Gastrocnemius medialis (tissue), 4 donors: Measurements from ENCODE around the gene GDF7. TPM values are rescaled to one million over a fixed set of nuclear protein-coding genes. Genes with fewer than 3 reads are reported as not detected.

Experiments used
- ATAC-seq, 2 donors: fragments of 150-250 bp; one replicate each; pipeline ENCODE4 v1.9.1; 2016
- DNase-seq, 2 donors: peaks; one replicate each; pipeline ENCODE4 v3.0.0-alpha.2; 2019
- H3K27ac ChIP-seq, 4 donors: fragments of 200-600 bp; sonication (generic); 1 replicate in 1 of 4; 2 replicates in 3 of 4; pipeline ENCODE4 v1.5.1; 2016 to 2018; ENCODE audit warnings: mild to moderate bottlenecking in 2 of 4, moderate library complexity in 1 of 4
- H3K27me3 ChIP-seq, 3 donors: fragments of 200-600 bp; sonication (generic) in 2 of 3; 1 replicate in 1 of 3; 2 replicates in 2 of 3; pipeline versions ENCODE4 v1.5.1 to v1.6.0; 2016 to 2019; ENCODE audit warnings: mild to moderate bottlenecking in 1 of 3, moderate library complexity in 1 of 3
- H3K36me3 ChIP-seq, 2 donors: fragments of 200-600 bp; sonication (generic) in 1 of 2; one replicate each; pipeline ENCODE4 v1.5.1; 2017 to 2018
- H3K4me1 ChIP-seq, 2 donors: fragments of 200-600 bp; sonication (generic) in 1 of 2; one replicate each; pipeline ENCODE4 v1.5.1; 2016 to 2017; ENCODE audit warnings: mild to moderate bottlenecking in 2 of 2
- H3K4me3 ChIP-seq, 4 donors: fragments of 200-600 bp; sonication (generic) in 3 of 4; 1 replicate in 1 of 4; 2 replicates in 3 of 4; pipeline ENCODE4 v1.5.1; 2016 to 2019; ENCODE audit warnings: mild to moderate bottlenecking in 2 of 4
- H3K9me3 ChIP-seq, 3 donors: fragments of 200-600 bp; sonication (generic) in 2 of 3; 1 replicate in 1 of 3; 2 replicates in 2 of 3; pipeline ENCODE4 v1.5.1; 2016 to 2019
- POLR2A ChIP-seq, 2 donors: fragments of 450-650 bp; IDR thresholded peaks; one replicate each; pipeline ENCODE4 v1.6.1; 2017; ENCODE audit warnings: antibody characterized with exemption in 2 of 2, mild to moderate bottlenecking in 2 of 2, moderate library complexity in 2 of 2
- in situ Hi-C, 4 donors: fragments of 200-750 bp; cut with MboI; loops; one replicate each; pipeline versions ENCODE4 v1.15.0 to v1.8.0; 2017; ENCODE audit warnings: low sequenced_read_pairs in 4 of 4
- intact Hi-C: fragments of 100-400 bp; cut with DNase I; formaldehyde crosslinking; loops from one replicate; pipeline ENCODE4 v1.15.1; 2023; ENCODE audit warnings: low total_unique reads
- total RNA-seq, 4 donors: library from RNA; depleted of rRNA; stranded (reverse); fragments of >200 nt; gene quantifications; one replicate each; pipeline versions ENCODE4 v1.1.0 to v1.2.3, GENCODE V29; 2016
- TF ChIP-seq, protein P1 (sequence below), 5 experiments: fragments of 450-650 bp in 3 of 5; fragments of 200-600 bp in 2 of 5; sonication (generic) in 2 of 5; IDR thresholded peaks in 4 of 5; conservative IDR thresholded peaks in 1 of 5; 1 replicate in 4 of 5; 2 replicates in 1 of 5; pipeline ENCODE4 v1.5.1; 2016 to 2019; ENCODE audit warnings: antibody characterized with exemption in 5 of 5, mild to moderate bottlenecking in 3 of 5, moderate library complexity in 3 of 5

The GDF7 gene
- total RNA-seq, 4 donors from 2014 or later: 0.02 to 0.10 (median 0.07) TPM; not detected in 1

DNA sequence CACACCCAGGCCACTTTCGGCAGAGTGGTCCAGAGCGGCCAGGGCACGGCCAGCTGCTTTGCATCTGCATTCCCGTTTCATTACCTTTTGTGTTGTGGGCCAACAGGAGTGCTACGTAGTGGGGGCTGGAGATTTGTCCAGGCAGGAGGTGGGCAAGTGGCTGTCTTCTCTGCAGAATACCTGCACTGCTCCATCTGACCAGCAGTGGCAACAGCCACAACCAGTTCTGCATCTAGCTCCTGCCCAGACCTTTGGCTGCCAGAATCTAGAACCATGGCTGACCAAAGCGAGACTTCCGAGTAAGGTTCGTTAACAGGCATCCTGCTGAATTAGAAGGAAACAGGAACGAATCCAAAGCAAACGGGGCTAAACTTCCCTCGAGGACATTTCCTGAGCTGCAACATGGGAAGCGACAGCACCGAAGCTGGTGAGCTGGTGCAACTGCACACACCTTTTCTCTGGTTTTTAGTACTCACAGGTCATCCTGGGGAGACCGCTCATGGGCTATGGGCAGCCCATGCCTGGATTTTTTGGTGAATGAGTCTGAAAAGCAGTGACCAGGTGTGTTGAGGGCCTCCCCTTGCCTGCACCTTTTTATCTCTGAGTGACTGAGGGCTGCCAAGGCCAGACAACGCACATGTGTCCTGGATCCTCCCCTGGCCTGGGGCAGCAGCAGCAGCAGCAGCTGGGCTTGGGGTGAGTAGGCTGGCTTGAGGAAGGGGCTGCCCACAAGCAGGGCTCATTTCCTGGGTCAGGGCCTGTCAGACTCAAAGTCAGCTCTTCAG, 10.5 kb downstream of the GDF7 start:
- H3K36me3 ChIP-seq: no peaks in the 10 kb centered on the region
- no peaks in the 10 kb centered on the region for H3K9me3 ChIP-seq
- in situ Hi-C loops (loop anchor here in 1 of 4 donors (25.0 kb wide), 1 partner anchor 435 kb away; the partner anchor contains the start of gene TDRD15), intact Hi-C loops (no loop called here)
- DNase-seq: no peak
- H3K4me3 ChIP-seq: no peak overlapping the region
- TF ChIP-seq, protein P1, sequence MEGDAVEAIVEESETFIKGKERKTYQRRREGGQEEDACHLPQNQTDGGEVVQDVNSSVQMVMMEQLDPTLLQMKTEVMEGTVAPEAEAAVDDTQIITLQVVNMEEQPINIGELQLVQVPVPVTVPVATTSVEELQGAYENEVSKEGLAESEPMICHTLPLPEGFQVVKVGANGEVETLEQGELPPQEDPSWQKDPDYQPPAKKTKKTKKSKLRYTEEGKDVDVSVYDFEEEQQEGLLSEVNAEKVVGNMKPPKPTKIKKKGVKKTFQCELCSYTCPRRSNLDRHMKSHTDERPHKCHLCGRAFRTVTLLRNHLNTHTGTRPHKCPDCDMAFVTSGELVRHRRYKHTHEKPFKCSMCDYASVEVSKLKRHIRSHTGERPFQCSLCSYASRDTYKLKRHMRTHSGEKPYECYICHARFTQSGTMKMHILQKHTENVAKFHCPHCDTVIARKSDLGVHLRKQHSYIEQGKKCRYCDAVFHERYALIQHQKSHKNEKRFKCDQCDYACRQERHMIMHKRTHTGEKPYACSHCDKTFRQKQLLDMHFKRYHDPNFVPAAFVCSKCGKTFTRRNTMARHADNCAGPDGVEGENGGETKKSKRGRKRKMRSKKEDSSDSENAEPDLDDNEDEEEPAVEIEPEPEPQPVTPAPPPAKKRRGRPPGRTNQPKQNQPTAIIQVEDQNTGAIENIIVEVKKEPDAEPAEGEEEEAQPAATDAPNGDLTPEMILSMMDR (IDR thresholded peaks at IDR 0.05 in 4 of 5, conservative IDR thresholded peaks at IDR 0.05 in 1 of 5): no peak
- TF ChIP-seq POLR2A (IDR thresholded peaks at IDR 0.05): no peak
- no peaks in the 10 kb centered on the region for H3K4me1 ChIP-seq
- peaks cover 5 to 20% (median 17%) of the 10 kb centered on the region in 3 donors for H3K27me3 ChIP-seq
- no peak for ATAC-seq
- no peak overlapping the region for H3K27ac ChIP-seq

GRCh38 chr2:20678086-20678395, 11.1 kb downstream of the GDF7 start:
- Histone ChIP-seq H3K27me3 (peaks cover 0 to 14% (median 12%) of the 10 kb centered on the region in 3 donors), H3K27ac (no peak overlapping the region), H3K36me3 (no peaks in the 10 kb centered on the region), H3K4me1 (no peaks in the 10 kb centered on the region), H3K9me3 (no peaks in the 10 kb centered on the region), H3K4me3 (no peak overlapping the region)
- in situ Hi-C loops (loop anchor here in 1 of 4 donors (25.0 kb wide), 1 partner anchor 434 kb away; the partner anchor contains the start of gene TDRD15), intact Hi-C loops (no loop called here)
- TF ChIP-seq, protein P1 (IDR thresholded peaks at IDR 0.05 in 4 of 5, conservative IDR thresholded peaks at IDR 0.05 in 1 of 5): no peak
- no peak for TF ChIP-seq POLR2A (IDR thresholded peaks at IDR 0.05)
- ATAC-seq (no peak), DNase-seq (no peak)

GRCh38 chr2:20678780-20679179, 11.8 kb downstream of the GDF7 start:
- no peak for TF ChIP-seq POLR2A (IDR thresholded peaks at IDR 0.05)
- TF ChIP-seq, protein P1 (IDR thresholded peaks at IDR 0.05 in 4 of 5, conservative IDR thresholded peaks at IDR 0.05 in 1 of 5): no peak
- Histone ChIP-seq H3K36me3 (no peaks in the 10 kb centered on the region), H3K4me3 (no peak overlapping the region), H3K4me1 (no peaks in the 10 kb centered on the region), H3K27me3 (peaks cover 0 to 7% (median 7%) of the 10 kb centered on the region in 3 donors), H3K27ac (no peak overlapping the region), H3K9me3 (no peaks in the 10 kb centered on the region)
- ATAC-seq: no peak
- in situ Hi-C loops: loop anchor here in 1 of 4 donors (25.0 kb wide), 1 partner anchor 434 kb away; the partner anchor contains the start of gene TDRD15
- DNase-seq: no peak
- intact Hi-C loops: no loop called here

DNA sequence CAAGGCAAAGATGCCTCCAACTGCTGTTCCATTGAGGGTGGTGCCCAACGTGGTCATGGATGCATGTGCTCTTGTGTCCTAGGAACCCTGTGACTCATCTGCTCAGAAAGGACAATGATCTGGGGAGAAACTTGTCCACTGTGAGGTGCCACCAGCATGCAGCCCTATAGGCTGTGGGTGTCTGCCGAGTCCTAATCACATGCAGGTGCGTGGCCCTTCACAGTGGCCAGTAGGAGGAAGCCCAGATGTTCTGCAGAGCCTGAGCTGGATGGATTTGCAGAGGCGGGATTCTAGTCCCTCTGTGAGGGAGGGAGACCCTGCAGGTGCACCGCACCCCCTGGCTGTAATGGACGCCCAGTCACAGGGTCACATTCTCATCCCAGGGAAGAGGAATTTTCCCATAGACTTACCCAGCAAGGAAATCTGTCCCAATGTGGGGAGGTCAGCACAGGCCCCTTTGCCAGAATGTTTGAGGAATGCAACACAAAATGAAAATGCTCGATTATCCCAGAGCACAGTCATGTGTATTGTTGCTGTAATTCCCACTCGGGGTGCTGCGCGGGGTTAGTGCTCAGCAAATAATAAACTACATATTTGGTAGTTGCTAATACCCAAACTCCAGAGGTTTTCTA, 13.9 kb downstream of the GDF7 start:
- Histone ChIP-seq H3K4me1 (no peaks in the 10 kb centered on the region), H3K36me3 (no peaks in the 10 kb centered on the region), H3K27ac (no peak overlapping the region), H3K4me3 (no peak overlapping the region), H3K27me3 (no peaks in the 10 kb centered on the region), H3K9me3 (no peaks in the 10 kb centered on the region)
- DNase-seq (no peak), ATAC-seq (no peak)
- intact Hi-C loops (no loop called here), in situ Hi-C loops (loop anchor here in 1 of 4 donors (25.0 kb wide), 1 partner anchor 431 kb away; the partner anchor contains the start of gene TDRD15)
- TF ChIP-seq, protein P1 (IDR thresholded peaks at IDR 0.05 in 4 of 5, conservative IDR thresholded peaks at IDR 0.05 in 1 of 5): no peak
- TF ChIP-seq POLR2A (IDR thresholded peaks at IDR 0.05): no peak
